HG03442 (cell line): ENCODE measurements around the gene SVOPL.
A peak's percentile ranks its signal among the peaks of the same experiment; 100 is the strongest.

Experiments used
- ATAC-seq: cut with Tn5 transposase; IDR thresholded peaks from one replicate; pipeline ENCODE4 v1.9.1; 2021; ENCODE audit warnings: mild to moderate bottlenecking, moderate library complexity; ENCODE audit not compliant: unreplicated experiment

Gene SVOPL

GRCh38 chr7:138610671-138611170 lies 90.4 kb downstream of the SVOPL start:
- ATAC-seq = no peak

- peak; percentile 78 for ATAC-seq
Measured at GRCh38 chr7:138608275-138608674, 92.9 kb downstream of the SVOPL start.

GRCh38 chr7:138607216-138608126 lies 93.7 kb downstream of the SVOPL start:
- no peak for ATAC-seq

GRCh38 chr7:138606236-138606635 lies 94.9 kb downstream of the SVOPL start:
- ATAC-seq = no peak

- ATAC-seq = no peak
Measured at GRCh38 chr7:138603549-138604318, 97.4 kb downstream of the SVOPL start.

GRCh38 chr7:138602451-138602850 lies 98.7 kb downstream of the SVOPL start:
- ATAC-seq = no peak

GRCh38 chr7:138595454-138595853 lies 105.7 kb downstream of the SVOPL start:
- no peak for ATAC-seq

DNA sequence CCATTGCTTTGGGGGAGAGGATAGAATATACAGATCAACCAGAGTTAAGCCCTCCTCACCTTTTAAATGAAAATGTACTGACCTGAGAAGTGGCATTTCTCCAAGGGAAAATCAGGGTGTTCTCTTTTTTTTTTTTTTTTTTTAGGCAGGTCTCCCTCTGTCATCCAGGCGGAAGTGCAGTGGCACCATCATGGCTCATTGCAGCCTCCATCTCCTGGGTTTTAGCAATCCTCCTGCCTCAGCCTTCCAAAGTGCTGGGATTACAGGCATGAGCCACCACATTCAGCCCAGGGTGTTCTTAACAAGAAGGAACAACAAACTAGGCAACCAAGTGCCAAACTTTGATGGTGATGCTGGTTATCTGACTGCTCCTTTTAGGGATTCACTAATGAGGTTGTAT lies 111.0 kb downstream of the SVOPL start:
- no peak for ATAC-seq

DNA sequence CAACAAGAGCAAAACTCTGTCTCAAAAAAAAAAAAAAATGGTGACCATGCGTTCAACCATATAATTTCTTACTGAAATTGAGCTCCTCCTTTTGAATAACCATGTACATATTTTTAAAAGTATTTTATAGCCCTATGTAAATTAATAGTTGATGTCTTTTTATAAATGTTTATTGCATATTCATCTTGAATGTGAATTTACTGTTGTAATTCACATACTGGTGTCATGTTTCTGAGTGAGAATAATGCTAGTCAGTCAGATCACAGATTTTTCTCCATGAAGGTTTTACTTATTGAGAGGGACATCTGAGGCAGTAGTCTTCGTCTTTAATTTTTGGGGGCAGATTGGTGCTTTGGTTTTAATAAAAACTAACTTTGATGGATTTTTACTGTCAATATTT lies 112.2 kb downstream of the SVOPL start:
- no peak for ATAC-seq

DNA sequence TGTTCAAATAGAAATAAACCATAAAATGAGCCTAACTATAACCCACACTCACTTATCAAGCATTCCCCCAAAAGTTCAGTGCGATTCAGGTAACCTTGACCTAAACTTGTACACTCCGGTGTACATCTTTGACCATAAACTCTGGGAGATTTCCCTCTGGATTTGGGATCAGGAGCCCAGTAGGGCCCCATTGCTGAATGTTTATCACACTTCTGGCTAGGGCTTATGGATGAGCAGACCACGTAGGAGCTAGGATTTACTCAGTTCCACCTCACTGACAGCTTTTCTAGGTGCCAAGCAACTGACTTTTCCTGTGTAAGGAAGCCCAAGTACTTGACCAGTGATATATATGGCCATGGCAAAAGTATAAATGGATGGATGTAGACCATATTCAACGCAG lies 113.7 kb downstream of the SVOPL start:
- ATAC-seq = no peak

DNA sequence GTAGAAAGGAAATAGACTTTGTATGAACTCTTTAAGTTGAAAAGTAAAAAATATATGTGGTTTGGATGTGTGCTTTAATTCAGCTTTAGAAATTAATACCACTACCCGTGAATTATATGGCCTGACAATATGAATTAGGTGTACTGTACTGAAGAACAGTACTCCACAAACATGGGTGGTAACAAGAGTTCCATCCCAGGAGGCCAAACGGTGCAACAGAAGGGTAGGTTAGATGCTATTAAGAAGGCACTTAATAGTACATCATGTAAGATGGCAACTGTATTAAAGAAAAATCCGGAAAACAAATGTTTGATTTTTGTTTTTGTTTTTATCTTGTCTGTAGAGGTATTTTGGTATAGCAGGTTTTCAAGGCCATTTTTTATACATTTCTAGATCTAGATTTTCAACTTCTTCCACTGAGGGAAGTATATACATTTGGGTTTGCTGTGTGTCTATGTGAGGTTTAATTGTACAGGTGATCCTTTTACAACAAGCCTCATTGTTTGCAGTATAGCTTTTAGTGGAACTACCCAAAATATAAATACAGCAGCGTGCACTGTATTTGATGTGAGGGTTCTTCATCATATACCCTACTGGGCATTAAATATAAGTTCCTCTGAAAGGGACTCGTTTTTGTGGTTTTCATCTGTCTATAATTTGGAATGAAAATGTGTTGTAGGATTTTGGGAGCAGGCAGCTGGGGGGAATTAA lies 115.7 kb downstream of the SVOPL start:
- no peak for ATAC-seq

DNA sequence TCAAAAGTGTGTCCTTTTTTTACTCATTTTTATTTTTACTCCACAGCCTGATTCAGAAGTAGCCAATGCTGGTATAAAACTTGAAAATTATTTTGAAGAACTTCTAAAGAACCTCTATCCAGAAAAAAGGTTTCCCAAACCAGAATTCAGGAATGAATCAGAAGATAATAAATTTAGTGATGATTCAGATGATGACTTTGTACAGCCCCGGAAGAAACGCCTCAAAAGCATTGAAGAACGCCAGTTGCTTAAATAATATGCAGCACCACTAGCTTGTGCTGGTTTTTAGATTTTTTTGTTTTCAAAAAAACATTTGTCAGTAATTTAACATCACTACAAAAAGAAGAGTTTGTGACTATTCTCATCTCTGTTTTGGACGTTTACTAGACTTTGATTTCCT lies 116.5 kb downstream of the SVOPL start:
- ATAC-seq = no peak

- no peak for ATAC-seq
Measured at GRCh38 chr7:138584283-138584682, 116.9 kb downstream of the SVOPL start.

GRCh38 chr7:138581065-138581464 lies 120.1 kb downstream of the SVOPL start:
- ATAC-seq = peak; percentile 68

DNA sequence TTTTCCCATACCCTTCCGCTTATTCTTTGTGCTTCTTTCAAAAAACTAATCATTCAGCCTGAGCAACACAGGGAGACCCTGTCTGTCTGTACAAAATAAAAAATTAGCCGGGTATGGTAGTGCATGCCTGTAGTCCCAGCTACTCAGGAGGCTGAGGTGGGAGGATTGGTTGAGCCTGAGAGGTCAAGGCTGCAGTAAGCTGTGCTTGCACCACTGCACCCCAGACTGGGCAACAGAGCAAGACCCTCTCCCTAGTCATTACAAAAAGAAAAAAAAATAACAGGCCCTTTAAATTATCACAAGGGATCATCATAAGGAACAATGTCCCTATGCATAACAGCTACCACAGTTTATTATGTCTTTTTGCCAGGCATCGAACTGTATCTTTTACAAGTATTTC lies 121.5 kb downstream of the SVOPL start:
- no peak for ATAC-seq

GRCh38 chr7:138579136-138579535 lies 122.0 kb downstream of the SVOPL start:
- ATAC-seq = no peak

DNA sequence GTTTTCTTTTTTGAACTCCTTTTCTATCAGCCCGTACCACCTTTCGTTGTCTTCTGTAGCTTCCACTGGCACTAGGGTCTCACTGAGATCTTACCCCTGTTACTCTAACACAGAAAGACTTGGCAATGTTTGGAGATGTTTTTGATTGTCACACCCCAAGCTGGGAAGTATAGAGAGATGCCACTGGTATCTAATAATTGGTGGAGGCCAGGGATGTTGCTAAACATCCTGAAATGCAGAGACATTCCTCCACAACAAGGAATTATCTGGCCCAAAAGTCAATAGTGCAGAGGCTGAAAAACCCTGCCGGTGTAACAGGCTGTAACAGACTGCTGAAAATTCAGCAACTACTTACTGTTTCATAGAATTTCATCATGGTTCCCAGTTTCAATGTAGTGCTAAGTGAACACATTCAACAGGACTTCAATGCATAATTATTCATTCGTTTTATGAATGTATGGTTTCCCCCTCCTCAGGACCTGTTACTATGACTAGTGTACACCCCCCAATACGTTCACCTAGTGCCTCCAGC lies 125.2 kb downstream of the SVOPL start:
- ATAC-seq = no peak

GRCh38 chr7:138573741-138574140 lies 127.4 kb downstream of the SVOPL start:
- no peak for ATAC-seq

DNA sequence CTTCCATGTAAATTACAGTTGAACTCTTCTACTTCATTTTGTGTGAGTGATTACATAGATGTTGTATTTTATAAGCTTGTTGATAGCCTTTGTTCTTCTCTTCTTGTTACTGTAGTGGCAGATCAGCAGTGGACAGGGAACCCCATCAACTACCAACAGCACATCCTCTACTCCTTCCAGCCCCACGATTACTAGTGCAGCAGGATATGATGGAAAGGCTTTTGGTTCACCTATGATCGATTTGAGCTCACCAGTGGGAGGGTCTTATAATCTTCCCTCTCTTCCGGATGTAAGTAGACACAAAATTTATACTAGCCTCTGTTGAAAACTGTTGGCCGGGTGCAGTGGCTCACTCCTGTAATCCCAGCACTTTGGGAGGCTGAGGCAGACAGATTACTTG lies 130.4 kb downstream of the SVOPL start:
- ATAC-seq = no peak

GRCh38 chr7:138569418-138569817 lies 131.7 kb downstream of the SVOPL start:
- ATAC-seq = no peak

- ATAC-seq = no peak
Measured at GRCh38 chr7:138568655-138569054, 132.5 kb downstream of the SVOPL start.
